ENCODE results near the gene TIRAP.
"Not testable (repeated sequence)": the region's sequence is repeated elsewhere in the genome, so short reads cannot be mapped to it uniquely, and the experiment has no call there.

TIRAP gene

GRCh38 chr11:126282736-126283591 lies at the start of gene TIRAP:
TIRAP (plus strand) TSS chr11:126283093; CDS start chr11:126290895, 7,802 bp downstream.
- no peak for DNase-seq (ENCODE audit: low read depth in 2 of 2)

- DNase-seq (ENCODE audit: low read depth in 2 of 2), result no peak
Observed at GRCh38 chr11:126233391-126233790, 49.5 kb upstream of the TIRAP start.

GRCh38 chr11:126246636-126247035 lies 36.3 kb upstream of the TIRAP start:
- no peak for DNase-seq (ENCODE audit: low read depth in 2 of 2)

- no peak for DNase-seq (ENCODE audit: low read depth in 2 of 2)
Observed at GRCh38 chr11:126253265-126253664, 29.6 kb upstream of the TIRAP start.

- DNase-seq (ENCODE audit: low read depth in 2 of 2), result no peak
Observed at GRCh38 chr11:126254819-126255218, 28.1 kb upstream of the TIRAP start.

- not testable (repeated sequence) for DNase-seq (ENCODE audit: low read depth in 2 of 2)
Observed at GRCh38 chr11:126255507-126255906, 27.4 kb upstream of the TIRAP start.

- no peak for DNase-seq (ENCODE audit: low read depth in 2 of 2)
Observed at GRCh38 chr11:126256216-126256615, 26.7 kb upstream of the TIRAP start.

- no peak for DNase-seq (ENCODE audit: low read depth in 2 of 2)
Observed at GRCh38 chr11:126257144-126257543, 25.7 kb upstream of the TIRAP start.

- DNase-seq (ENCODE audit: low read depth in 2 of 2), result peak; percentile 25 to 28
Observed at GRCh38 chr11:126257764-126258163, 25.1 kb upstream of the TIRAP start.

- DNase-seq (ENCODE audit: low read depth in 2 of 2), result no peak
Observed at GRCh38 chr11:126262216-126262615, 20.7 kb upstream of the TIRAP start.

- no peak for DNase-seq (ENCODE audit: low read depth in 2 of 2)
Observed at GRCh38 chr11:126263489-126263888, 19.4 kb upstream of the TIRAP start.

- no peak for DNase-seq (ENCODE audit: low read depth in 2 of 2)
Observed at GRCh38 chr11:126265811-126266210, 17.1 kb upstream of the TIRAP start.

GRCh38 chr11:126267650-126268049 lies 15.2 kb upstream of the TIRAP start:
- no peak for DNase-seq (ENCODE audit: low read depth in 2 of 2)

- DNase-seq (ENCODE audit: low read depth in 2 of 2), result no peak
Observed at GRCh38 chr11:126268361-126268707, 14.6 kb upstream of the TIRAP start.

- peak; percentile 97 for DNase-seq (ENCODE audit: low read depth in 2 of 2)
Observed at GRCh38 chr11:126268708-126269579, 13.9 kb upstream of the TIRAP start, which contains the start of the genes FOXRED1 and SRPRA. FOXRED1 (plus strand) TSS chr11:126269154; CDS start chr11:126269207, 53 bp downstream. SRPRA (minus strand) TSS chr11:126268895; CDS start chr11:126268804, 91 bp downstream.

GRCh38 chr11:126277322-126277721 lies 5.6 kb upstream of the TIRAP start:
- no peak for DNase-seq (ENCODE audit: low read depth in 2 of 2)

- no peak for DNase-seq (ENCODE audit: low read depth in 2 of 2)
Observed at GRCh38 chr11:126277780-126278179, 5.1 kb upstream of the TIRAP start.

- DNase-seq (ENCODE audit: low read depth in 2 of 2), result no peak
Observed at GRCh38 chr11:126279191-126279590, 3.7 kb upstream of the TIRAP start.

- DNase-seq (ENCODE audit: low read depth in 2 of 2), result no peak
Observed at GRCh38 chr11:126280595-126280994, 2.3 kb upstream of the TIRAP start.

- DNase-seq (ENCODE audit: low read depth in 2 of 2), result no peak
Observed at GRCh38 chr11:126281245-126281644, 1.6 kb upstream of the TIRAP start.

GRCh38 chr11:126281666-126282175 lies 1.2 kb upstream of the TIRAP start:
- DNase-seq (ENCODE audit: low read depth in 2 of 2), result no peak

GRCh38 chr11:126282361-126282735 lies 545 bp upstream of the TIRAP start:
- no peak for DNase-seq (ENCODE audit: low read depth in 2 of 2)

Data from fibroblast of skin of left biceps (primary cell).